SH-SY5Y (cell line): ENCODE results near the gene ROR1.

Experiments
- GATA2 ChIP-seq: IDR thresholded peaks from 2 replicates; pipeline ENCODE4 v1.6.1; 2011; ENCODE audit warnings: mild to moderate bottlenecking, low read depth, low read length
- GATA3 ChIP-seq: IDR thresholded peaks from 2 replicates; pipeline ENCODE4 v1.6.1; 2011; ENCODE audit warnings: low read depth, mild to moderate bottlenecking, low read length, moderate library complexity

The ROR1 gene

GRCh38 chr1:64229307-64229706 lies 455.5 kb downstream of the ROR1 start:
- TF ChIP-seq GATA3 (no peak), GATA2 (no peak)
